GM21619 (cell line): Measurements from ENCODE around the gene DCAF7.

ENCODE experiments used
- ATAC-seq: cut with Tn5 transposase; IDR thresholded peaks from one replicate; pipeline ENCODE4 v1.9.1; 2021; ENCODE audit not compliant: unreplicated experiment

The DCAF7 gene

GRCh38 chr17:63549946-63550816, at the start of gene DCAF7:
DCAF7 (plus strand) TSS chr17:63550477; CDS start chr17:63550678, 201 bp downstream.
- ATAC-seq: peak; percentile 94

- no peak for ATAC-seq
These were observed 49.5 kb upstream of the DCAF7 start for GRCh38 chr17:63500543-63501390.

GRCh38 chr17:63503341-63503705, 47.0 kb upstream of the DCAF7 start:
- no peak for ATAC-seq

GRCh38 chr17:63504261-63504660, 46.0 kb upstream of the DCAF7 start:
- no peak for ATAC-seq

- ATAC-seq: no peak
These were observed 44.9 kb upstream of the DCAF7 start for GRCh38 chr17:63505341-63505740.

GRCh38 chr17:63506627-63507026, 43.6 kb upstream of the DCAF7 start:
- ATAC-seq: no peak

DNA sequence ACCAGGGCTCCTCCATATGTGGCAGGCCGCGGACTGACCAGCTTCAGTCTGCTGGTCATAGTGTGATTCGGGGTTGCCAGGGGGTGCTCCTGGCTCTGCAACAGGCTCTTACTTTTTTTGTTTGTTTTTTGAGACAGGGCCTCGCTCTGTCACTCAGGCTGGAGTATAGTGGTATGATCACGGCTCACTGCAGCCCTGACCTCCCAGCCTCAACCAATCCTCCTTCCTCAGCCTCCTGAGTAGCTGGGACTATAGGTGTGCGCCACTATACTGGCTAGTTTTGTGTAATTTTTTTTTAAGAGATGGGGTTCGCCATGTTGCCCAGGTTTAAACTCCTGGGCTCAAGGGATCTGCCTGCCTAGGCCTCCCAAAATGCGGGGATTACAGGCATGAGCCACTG, 38.9 kb upstream of the DCAF7 start:
- ATAC-seq: no peak

DNA sequence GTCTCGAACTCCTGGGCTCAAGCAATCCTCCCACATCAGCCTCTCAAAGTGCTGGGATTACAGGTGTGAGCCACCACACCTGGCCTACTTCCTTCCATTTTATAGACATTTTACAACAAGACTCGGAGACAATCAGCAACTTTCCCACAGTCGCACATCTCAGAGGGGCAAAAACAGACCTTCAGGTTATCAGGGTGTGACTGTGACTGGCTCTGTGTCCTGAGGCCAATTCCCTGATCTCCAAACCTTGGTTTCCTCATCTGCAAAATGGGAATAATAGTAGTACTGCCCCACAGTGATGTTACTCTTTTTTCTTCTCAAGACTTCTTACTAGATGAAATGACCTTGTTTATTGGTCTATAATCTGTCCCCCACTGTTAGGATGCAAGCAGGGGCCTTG, 37.9 kb upstream of the DCAF7 start:
- no peak for ATAC-seq

- ATAC-seq: no peak
These were observed 37.2 kb upstream of the DCAF7 start for GRCh38 chr17:63512896-63513644.

GRCh38 chr17:63514477-63514876, 35.8 kb upstream of the DCAF7 start:
- ATAC-seq: no peak

DNA sequence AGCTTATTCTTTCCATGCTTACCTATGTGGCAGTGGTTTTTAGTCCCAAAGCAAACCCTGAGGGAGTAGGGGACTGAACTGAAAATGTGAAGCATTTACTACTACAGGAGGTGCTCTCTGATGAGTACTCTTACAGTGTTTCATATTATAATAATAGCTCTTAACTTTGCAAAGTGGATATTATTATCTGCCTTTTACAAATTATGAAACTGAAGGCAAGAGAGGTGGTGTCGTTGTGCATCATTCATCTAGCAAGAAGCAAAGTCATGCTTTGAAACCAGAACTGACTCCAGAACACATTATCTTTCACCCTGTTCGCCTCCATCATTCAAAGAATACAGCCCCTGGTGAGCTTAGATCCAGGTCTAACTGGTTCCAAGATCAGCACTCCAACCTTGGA, 35.3 kb upstream of the DCAF7 start:
- ATAC-seq: no peak

GRCh38 chr17:63515426-63515825, 34.9 kb upstream of the DCAF7 start:
- ATAC-seq: no peak

DNA sequence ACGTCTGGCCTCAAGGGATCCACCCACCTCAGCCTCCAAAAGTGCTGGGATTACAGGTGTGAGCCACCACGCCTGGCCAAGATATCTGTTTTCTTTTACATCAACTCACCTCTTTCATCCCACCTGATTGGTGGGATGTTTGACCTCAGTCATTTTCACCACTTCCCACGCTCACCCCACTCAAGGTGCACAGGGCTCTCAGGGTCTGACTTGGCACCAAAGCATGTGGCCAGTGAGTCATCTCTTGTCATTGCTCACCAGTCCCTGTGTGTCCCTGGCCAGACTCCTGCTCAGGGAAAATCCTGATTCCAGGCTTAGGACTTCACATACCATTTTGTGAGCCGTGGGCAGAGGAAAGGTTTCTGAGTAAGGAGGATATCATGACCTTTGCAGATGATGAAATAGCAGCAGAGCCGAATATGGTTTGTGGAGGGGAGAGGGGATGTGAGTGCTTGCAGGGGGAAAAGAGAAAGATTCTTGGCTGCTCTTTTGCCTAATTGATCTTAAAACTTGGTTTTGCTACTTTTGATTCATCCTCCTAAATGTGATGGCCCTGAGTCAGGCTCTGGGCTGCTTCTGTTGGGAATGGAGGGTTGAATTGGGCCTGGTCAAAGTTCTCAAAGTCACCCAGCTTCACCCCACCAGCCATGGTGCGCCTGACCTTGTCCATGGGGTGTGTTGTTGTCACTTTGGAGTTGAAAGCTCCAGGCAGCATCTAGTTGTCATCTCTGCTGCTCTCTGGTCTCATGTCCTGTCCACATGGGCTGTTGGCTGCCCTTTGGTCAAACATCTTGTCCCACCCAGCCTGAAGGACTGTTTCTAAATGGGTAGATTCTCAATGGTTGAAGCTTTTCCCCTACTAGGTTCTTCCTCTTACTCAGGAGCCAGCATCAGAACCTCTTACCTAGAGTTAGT, 33.1 kb upstream of the DCAF7 start:
- ATAC-seq: no peak

DNA sequence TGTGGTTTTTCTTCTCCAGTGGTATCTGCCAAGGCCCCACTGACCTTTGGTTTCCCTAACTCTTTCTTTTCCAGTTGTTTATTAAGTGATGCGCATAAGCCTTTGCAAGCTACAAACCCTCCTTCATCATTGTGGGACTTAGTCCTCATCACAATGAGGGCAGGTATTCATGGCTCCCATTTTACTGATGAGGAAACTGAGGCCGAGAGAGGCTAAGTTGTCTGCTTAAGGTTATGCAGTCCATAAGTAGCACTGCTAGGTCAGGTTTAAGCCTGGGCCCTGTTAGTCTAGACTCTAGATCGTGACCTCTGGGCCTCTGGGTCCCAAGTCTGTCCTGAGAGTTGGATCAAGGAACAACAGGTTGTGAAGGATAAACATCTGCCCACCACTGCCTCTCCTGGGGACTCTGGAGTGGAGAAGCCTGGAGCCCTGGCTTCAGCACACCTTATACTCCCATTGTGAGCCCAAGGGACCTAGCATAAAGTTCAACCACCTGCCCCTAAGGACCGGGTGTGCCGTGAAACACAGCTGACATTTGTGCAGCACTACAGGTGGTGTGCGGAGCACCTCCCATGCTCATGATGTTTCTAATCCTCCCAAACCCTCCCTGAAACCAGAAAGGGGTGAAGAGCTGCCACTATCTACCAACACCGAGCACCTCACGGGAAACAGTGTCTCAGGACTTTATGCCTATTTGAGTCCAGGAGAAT, 32.3 kb upstream of the DCAF7 start:
- ATAC-seq: no peak

DNA sequence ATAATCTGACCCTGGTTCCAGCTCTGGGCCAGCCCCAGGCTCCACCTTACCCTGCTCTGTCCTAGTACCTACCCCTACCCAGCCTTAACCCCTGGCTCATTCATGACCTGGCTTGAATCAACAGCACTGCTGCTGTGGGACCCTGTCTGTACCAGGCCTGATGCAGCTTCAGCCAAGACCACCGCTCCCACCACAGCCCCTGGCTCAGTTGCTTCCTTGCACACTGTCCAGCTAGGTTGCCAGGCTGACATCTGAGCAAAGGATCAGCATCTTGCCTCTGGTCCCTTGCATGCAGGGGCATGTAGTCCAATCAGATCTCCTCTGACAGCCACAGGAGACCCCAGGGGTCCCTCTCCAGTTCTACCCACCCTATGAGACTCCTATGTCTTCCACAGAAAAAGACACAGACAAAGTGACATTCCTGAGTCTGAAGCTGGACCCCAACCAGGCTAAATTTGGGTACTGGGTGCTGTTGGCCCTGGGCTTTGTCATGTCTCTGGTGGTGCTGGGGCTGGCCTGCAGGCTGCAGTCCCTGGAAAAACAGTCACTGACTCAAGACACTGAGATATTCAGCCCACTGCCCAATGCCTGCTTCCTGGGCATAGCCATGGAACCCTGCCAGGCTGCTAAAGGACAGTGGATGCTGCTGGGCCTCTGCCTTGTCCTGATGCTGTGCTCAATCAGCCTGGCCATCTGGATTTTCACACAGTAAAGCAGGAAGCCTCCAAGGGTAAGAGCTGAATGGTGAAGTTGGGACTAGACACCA, 31.0 kb upstream of the DCAF7 start:
- no peak for ATAC-seq

- ATAC-seq: no peak
These were observed 30.1 kb upstream of the DCAF7 start for GRCh38 chr17:63519972-63520882.

DNA sequence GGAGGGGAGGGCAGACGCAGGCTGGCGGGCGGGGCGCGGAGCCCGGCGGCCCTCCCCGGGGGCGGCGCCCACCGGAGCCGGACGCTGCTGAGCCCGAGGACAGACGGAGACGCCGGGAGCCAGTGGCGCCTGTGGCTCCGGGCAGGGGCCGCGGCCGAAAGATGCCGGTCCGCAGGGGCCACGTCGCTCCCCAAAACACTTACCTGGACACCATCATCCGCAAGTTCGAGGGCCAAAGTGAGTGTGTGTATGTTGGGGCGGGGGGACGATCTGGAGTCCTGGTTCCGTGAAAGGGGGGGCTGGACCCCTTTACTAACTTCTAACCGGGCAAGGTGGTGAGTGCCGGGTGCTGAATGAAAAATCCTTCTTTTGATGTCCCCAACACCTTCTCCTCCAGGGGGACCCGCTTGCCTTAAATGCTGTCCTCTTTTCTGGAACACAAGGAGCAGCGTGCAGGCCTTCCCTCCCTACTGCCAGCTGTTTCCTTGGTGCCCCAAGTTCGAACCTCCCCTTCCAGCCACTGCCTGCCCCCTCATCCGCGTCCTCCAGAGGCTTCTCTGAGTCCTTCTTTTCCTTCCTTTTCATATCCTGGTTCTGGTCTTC, 26.9 kb upstream of the DCAF7 start, which contains the start of gene KCNH6:
KCNH6 (plus strand) TSS at position 106 of the 603 bp plus-strand sequence; CDS start at position 162, 56 bp downstream.
- ATAC-seq: no peak
